Endothelial cell (in vitro differentiated cells): ENCODE data around the gene CELF1. TPM values are rescaled to one million over a fixed set of nuclear protein-coding genes. Genes with fewer than 3 reads are reported as not detected.

Experiments used
- DNase-seq: peaks from one replicate; pipeline ENCODE4 v3.0.0; 2021; ENCODE audit warnings: low spot score
- H3K27ac Mint-ChIP-seq: one replicate; pipeline ENCODE4 v1.8.0; 2021; ENCODE audit warnings: mixed read lengths, inconsistent platforms; ENCODE audit not compliant: unreplicated experiment
- H3K27me3 Mint-ChIP-seq: one replicate; pipeline ENCODE4 v1.8.0; 2021; ENCODE audit warnings: mild to moderate bottlenecking, moderate library complexity, mixed read lengths, inconsistent platforms; ENCODE audit not compliant: unreplicated experiment
- H3K36me3 Mint-ChIP-seq: one replicate; pipeline ENCODE4 v1.8.0; 2021; ENCODE audit warnings: mild to moderate bottlenecking, low read depth, mixed read lengths, inconsistent platforms; ENCODE audit not compliant: unreplicated experiment
- H3K4me1 Mint-ChIP-seq: one replicate; pipeline ENCODE4 v1.8.0; 2021; ENCODE audit warnings: mild to moderate bottlenecking, mixed read lengths, inconsistent platforms; ENCODE audit not compliant: unreplicated experiment
- H3K4me3 Mint-ChIP-seq: one replicate; pipeline ENCODE4 v1.8.0; 2021; ENCODE audit warnings: mild to moderate bottlenecking, mixed read lengths, inconsistent platforms; ENCODE audit not compliant: unreplicated experiment
- H3K9me3 Mint-ChIP-seq: one replicate; pipeline ENCODE4 v1.8.0; 2021; ENCODE audit warnings: mixed read lengths, inconsistent platforms; ENCODE audit not compliant: unreplicated experiment
- CTCF ChIP-seq: fragments of 200-600 bp; sonication (generic); IDR thresholded peaks from one replicate; pipeline ENCODE4 v1.5.0; 2021; ENCODE audit warnings: antibody characterized with exemption; ENCODE audit not compliant: unreplicated experiment
- total RNA-seq: library from RNA; stranded (reverse); fragmentation: NEBNext Ultra II Directional; extraction: Animal tissue kit (Norgen Biotek cat#: 25700); gene quantifications from one replicate; pipeline ENCODE4 v1.2.1, GENCODE V29; 2021; ENCODE audit not compliant: unreplicated experiment

Gene CELF1
- total RNA-seq, 1 donor from 2014 or later: 162 TPM

- peaks cover 11% of the 10 kb centered on the region for H3K36me3 Mint-ChIP-seq
- H3K9me3 Mint-ChIP-seq: no peaks in the 10 kb centered on the region
- DNase-seq: no peak
- H3K27me3 Mint-ChIP-seq: no peaks in the 10 kb centered on the region
- no peak overlapping the region for H3K4me3 Mint-ChIP-seq
- TF ChIP-seq CTCF: no peak
- peaks cover 34% of the 10 kb centered on the region for H3K4me1 Mint-ChIP-seq
- H3K27ac Mint-ChIP-seq: no peak overlapping the region
Observed at GRCh38 chr11:47502767-47503166, 50.2 kb downstream of the CELF1 start.

GRCh38 chr11:47501101-47501500 is 51.8 kb downstream of the CELF1 start:
- Mint-ChIP-seq H3K27ac (no peak overlapping the region), H3K27me3 (no peaks in the 10 kb centered on the region), H3K9me3 (no peaks in the 10 kb centered on the region), H3K36me3 (peaks cover 11% of the 10 kb centered on the region), H3K4me1 (peaks cover 25% of the 10 kb centered on the region), H3K4me3 (no peak overlapping the region)
- DNase-seq: no peak
- no peak for TF ChIP-seq CTCF

GRCh38 chr11:47500121-47500520 is 52.8 kb downstream of the CELF1 start:
- Mint-ChIP-seq H3K36me3 (peaks cover 11% of the 10 kb centered on the region), H3K27ac (no peak overlapping the region), H3K27me3 (no peaks in the 10 kb centered on the region), H3K4me3 (no peak overlapping the region), H3K9me3 (no peaks in the 10 kb centered on the region), H3K4me1 (peaks cover 25% of the 10 kb centered on the region)
- DNase-seq: no peak
- TF ChIP-seq CTCF: no peak

GRCh38 chr11:47499614-47500013 is 53.3 kb downstream of the CELF1 start:
- H3K36me3 Mint-ChIP-seq: peaks cover 11% of the 10 kb centered on the region
- H3K27ac Mint-ChIP-seq: no peak overlapping the region
- H3K27me3 Mint-ChIP-seq: no peaks in the 10 kb centered on the region

GRCh38 chr11:47499161-47499560 is 53.8 kb downstream of the CELF1 start:
- H3K4me1 Mint-ChIP-seq: peaks cover 29% of the 10 kb centered on the region
- no peak for TF ChIP-seq CTCF
- H3K36me3 Mint-ChIP-seq: peaks cover 11% of the 10 kb centered on the region
- DNase-seq: no peak
- H3K4me3 Mint-ChIP-seq: no peak overlapping the region
- H3K9me3 Mint-ChIP-seq: no peaks in the 10 kb centered on the region
- no peak overlapping the region for H3K27ac Mint-ChIP-seq
- no peaks in the 10 kb centered on the region for H3K27me3 Mint-ChIP-seq

More at GRCh38 chr11:47499614-47500013, 53.3 kb downstream of the CELF1 start:
- no peak overlapping the region for H3K4me3 Mint-ChIP-seq
- DNase-seq: no peak
- H3K4me1 Mint-ChIP-seq: peaks cover 25% of the 10 kb centered on the region
- no peaks in the 10 kb centered on the region for H3K9me3 Mint-ChIP-seq
- no peak for TF ChIP-seq CTCF
